ENCODE results near the gene COIL. TPM values are rescaled to one million over a fixed set of nuclear protein-coding genes. Genes with fewer than 3 reads are reported as not detected.

Gene COIL
- total RNA-seq, 1 experiment from 2014 or later, result 31.2 TPM

DNA sequence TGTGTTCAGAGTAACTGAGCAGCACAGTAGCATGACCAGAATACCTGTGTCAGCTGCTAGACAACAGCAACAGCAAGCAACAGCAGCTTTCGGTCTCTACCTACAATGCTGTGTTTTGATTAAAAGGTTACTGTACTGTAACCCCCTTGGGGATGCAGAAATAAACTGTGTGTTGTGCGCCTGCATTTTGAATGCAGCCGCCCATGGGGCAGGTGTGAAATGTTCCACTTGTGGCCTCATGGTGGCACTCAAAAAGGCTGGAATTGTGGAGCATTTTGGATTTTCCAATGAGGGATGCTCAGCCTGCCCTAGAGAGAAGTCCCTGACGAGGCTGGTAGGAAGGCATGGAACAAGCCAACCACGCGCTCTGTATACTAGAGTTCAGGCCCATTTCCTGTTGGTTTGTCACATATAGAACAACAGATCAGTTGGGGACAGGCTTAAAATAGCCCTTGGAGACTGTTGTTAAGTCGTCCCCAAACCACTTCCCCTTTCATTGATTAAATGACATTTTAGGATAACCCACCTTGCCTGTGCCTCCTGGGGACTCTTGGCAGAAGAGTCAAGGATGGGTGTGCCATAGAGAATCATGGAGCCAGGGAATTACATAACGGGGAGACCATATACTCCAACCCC is 44.2 kb upstream of the COIL start (continued):
- no peak for TF ChIP-seq REST (IDR thresholded peaks at IDR 0.05; ENCODE audit: low read depth)
- no peak for TF ChIP-seq SP1 (IDR thresholded peaks at IDR 0.05; ENCODE audit: low read depth)
- TF ChIP-seq, protein P1, sequence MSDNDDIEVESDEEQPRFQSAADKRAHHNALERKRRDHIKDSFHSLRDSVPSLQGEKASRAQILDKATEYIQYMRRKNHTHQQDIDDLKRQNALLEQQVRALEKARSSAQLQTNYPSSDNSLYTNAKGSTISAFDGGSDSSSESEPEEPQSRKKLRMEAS (IDR thresholded peaks at IDR 0.05), result peak; percentile 52

DNA sequence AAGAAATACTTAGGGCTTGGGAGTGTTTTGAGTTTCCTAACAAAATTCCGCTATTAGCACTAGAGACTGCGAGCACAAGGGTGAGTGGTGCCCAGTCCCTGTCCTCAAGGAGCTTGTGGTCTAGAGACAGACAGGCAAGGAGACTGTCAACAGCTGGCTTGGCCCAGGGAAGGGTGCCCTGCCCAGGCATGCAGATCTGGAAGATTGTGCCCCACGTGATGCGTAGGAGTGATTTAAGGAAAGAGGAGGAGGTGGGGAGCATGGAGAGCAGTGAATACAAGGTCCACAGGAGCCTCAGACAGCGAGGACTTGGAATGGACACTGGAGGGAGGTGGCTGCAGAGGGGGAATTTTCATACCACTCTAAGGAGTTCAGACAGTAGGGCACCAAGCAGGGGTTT is 42.1 kb upstream of the COIL start:
- no peaks in the 10 kb centered on the region for H3K9me3 ChIP-seq (ENCODE audit: control insufficient read depth in 1 of 2, insufficient read depth in 1 of 2, low read depth in 1 of 2, low read length in 2 of 2)
- DNase-seq (ENCODE audit: low read depth, low spot score) (no peak), ATAC-seq (no peak)
- POLR2A ChIA-PET, result no interaction called here
- H3K9ac ChIP-seq (ENCODE audit: low read length), result no peak overlapping the region
- H4K20me1 ChIP-seq (ENCODE audit: insufficient read depth), result no peaks in the 10 kb centered on the region
- CTCF ChIA-PET, result no interaction called here
- no peaks in the 10 kb centered on the region for H3K27me3 ChIP-seq (ENCODE audit: insufficient read depth, low read length)
- no peak overlapping the region for H3K4me2 ChIP-seq (ENCODE audit: low read length)
- RAD21 ChIA-PET (ENCODE audit: low non-redundant PET in 1 of 2, low total read pairs in 2 of 2, uncharacterized antibody in 2 of 2, unreplicated experiment in 2 of 2), result no interaction called here
- intact Hi-C loops (cut with micrococcal nuclease), result no loop called here
- H3K27ac ChIP-seq (ENCODE audit: low read depth, low read length), result no peak overlapping the region
- TF ChIP-seq, protein P1 (IDR thresholded peaks at IDR 0.05), result no peak
- no peak for TF ChIP-seq ZBTB33 (IDR thresholded peaks at IDR 0.05; ENCODE audit: extremely low read depth, insufficient replicate concordance, low read length)
- TF ChIP-seq ZFX (IDR thresholded peaks at IDR 0.05), result no peak
- TF ChIP-seq ELF1 (IDR thresholded peaks at IDR 0.05; ENCODE audit: borderline replicate concordance, low read depth), result no peak
- TF ChIP-seq SRF (IDR thresholded peaks at IDR 0.05; ENCODE audit: low read depth), result no peak
- no peak for TF ChIP-seq EZH2 (IDR thresholded peaks at IDR 0.05)
- no peak for TF ChIP-seq CBX3 (IDR thresholded peaks at IDR 0.05; ENCODE audit: low read depth)
- TF ChIP-seq YY1 (IDR thresholded peaks at IDR 0.05; ENCODE audit: extremely low read depth, insufficient replicate concordance, low read depth, low read length), result no peak
- TF ChIP-seq CEBPB (IDR thresholded peaks at IDR 0.05; ENCODE audit: low read depth), result no peak
- TF ChIP-seq POLR2A (IDR thresholded peaks at IDR 0.05; ENCODE audit: borderline replicate concordance, extremely low read depth, insufficient read depth, insufficient read length), result no peak
- no peak for TF ChIP-seq FOSL1 (IDR thresholded peaks at IDR 0.05; ENCODE audit: low read depth)
- no peak for TF ChIP-seq RAD21 (IDR thresholded peaks at IDR 0.05; ENCODE audit: low read depth)
- TF ChIP-seq, protein P2, sequence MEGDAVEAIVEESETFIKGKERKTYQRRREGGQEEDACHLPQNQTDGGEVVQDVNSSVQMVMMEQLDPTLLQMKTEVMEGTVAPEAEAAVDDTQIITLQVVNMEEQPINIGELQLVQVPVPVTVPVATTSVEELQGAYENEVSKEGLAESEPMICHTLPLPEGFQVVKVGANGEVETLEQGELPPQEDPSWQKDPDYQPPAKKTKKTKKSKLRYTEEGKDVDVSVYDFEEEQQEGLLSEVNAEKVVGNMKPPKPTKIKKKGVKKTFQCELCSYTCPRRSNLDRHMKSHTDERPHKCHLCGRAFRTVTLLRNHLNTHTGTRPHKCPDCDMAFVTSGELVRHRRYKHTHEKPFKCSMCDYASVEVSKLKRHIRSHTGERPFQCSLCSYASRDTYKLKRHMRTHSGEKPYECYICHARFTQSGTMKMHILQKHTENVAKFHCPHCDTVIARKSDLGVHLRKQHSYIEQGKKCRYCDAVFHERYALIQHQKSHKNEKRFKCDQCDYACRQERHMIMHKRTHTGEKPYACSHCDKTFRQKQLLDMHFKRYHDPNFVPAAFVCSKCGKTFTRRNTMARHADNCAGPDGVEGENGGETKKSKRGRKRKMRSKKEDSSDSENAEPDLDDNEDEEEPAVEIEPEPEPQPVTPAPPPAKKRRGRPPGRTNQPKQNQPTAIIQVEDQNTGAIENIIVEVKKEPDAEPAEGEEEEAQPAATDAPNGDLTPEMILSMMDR (IDR thresholded peaks at IDR 0.05 in 2 of 3, conservative IDR thresholded peaks at IDR 0.05 in 1 of 3; ENCODE audit: borderline replicate concordance in 1 of 3, insufficient read depth in 1 of 3, low read depth in 2 of 3, low read length in 2 of 3), result no peak
- BruUV-seq (replicated peaks), result no TSS peak
- 0 out of 4 replicates have a peak, but pooled peaks cover 0 to 3% of the 10 kb centered on the region in 2 experiments for H3K4me1 ChIP-seq (ENCODE audit: control insufficient read depth in 1 of 2, insufficient read depth in 2 of 2, low read length in 2 of 2)
- H3K9me2 ChIP-seq (ENCODE audit: insufficient read depth), result no peaks in the 10 kb centered on the region
- H3K4me3 ChIP-seq (replicated peaks in 1 of 2; ENCODE audit: low read depth in 1 of 2, low read length in 2 of 2), result no peak overlapping the region
- H3K36me3 ChIP-seq (ENCODE audit: control insufficient read depth in 1 of 2, insufficient read depth in 2 of 2, low read length in 2 of 2), result no peaks in the 10 kb centered on the region
- H3K79me2 ChIP-seq (ENCODE audit: insufficient read depth, low read length), result no peaks in the 10 kb centered on the region
- no peak overlapping the region for H2AFZ ChIP-seq (ENCODE audit: low read depth, low read length, poor library complexity, severe bottlenecking)
